GM19238 (cell line): ENCODE data around the gene CYLD.

Experiments
- DNase-seq: peaks from one replicate; pipeline ENCODE4 v3.0.0; 2011; ENCODE audit warnings: low spot score; ENCODE audit not compliant: insufficient read length

The CYLD gene

DNA sequence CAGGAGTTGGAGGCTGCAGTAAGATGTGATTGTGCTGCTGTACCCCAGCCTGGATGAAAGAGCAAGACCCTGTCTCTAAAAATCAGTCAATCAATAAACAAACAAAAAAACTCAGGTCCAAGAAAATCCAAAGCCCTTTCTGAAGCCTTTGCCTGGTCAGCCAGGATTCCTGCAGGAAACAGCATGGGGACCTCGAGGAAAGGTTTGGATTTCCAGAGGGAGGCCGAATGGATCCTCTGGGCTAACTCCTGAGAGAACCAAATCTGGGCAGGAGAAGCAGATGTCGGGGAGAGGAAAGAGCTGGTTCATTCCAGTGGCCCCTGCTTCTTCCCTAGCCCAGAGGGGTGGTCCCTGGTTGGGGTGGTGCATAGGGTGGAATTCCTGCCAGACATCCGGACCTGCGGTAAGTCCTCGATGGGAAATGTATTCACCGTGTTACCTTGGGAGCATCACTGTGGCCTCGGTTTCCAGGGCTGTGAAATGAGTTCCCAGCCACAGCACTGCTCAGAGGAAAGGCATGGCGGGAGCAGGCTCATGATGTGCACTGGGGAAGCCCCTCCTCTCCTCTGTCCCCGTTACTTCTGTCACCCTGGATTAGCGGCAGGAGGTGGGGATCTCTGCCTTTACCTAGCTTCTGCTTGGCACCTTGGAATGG, 75.1 kb downstream of the CYLD start:
- no peak for DNase-seq

DNA sequence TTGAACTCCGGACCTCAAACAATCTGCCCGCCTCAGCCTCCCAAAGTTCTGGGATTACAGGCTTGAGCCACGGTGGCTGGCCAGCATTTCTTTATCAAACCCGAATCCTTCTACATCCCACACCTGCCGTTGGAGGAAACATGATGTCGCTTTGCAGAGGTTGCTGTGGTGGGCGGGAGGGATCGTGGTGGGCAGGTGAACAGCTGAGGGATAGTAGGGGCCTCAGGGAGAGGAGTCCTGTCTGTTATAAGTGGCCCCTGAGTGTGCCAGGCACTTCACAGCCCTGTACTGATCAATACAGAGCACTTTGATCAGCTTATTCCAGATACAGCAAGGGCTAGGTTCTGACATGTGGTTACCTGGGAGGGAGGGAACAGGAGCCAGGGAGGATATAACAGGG, 76.5 kb downstream of the CYLD start:
- DNase-seq, result no peak

DNA sequence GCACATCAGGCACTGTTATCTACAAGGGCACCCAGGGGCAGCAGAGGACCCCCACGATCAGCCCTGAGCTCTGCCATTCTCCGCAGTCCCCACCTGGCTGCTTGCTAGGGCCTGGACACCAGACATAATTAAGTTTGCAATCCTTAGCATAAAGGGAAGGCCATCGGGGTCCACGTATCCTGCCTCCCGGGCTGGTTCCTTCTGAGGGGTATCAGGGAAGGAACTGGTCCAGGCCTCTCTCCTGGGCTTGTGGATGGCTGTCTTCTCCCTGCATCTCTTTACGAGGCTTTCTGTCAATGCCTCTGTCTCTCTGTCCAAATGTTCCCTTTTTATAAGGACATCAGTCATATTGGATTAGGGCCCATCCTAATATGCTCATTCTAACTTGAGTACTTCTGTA, 77.8 kb downstream of the CYLD start:
- no peak for DNase-seq

DNA sequence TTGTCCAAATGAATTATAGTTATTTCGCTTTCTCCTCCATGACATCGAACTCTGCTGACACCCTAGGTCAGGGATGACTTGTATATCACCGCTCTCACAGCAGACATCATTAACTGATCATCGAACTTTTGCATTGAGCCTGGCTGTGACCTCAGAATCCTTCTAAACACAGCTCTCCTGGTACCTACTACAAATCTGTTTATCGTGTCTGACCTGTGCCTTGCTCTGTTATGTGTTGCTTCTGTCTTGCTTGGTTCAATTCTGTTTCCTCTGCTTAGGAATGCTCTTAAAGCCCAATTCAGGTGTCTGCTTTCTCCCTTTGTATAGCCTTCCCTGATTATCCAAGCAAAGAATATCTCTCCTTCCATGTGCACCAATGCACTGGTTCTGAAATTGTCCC, 78.3 kb downstream of the CYLD start:
- no peak for DNase-seq

DNA sequence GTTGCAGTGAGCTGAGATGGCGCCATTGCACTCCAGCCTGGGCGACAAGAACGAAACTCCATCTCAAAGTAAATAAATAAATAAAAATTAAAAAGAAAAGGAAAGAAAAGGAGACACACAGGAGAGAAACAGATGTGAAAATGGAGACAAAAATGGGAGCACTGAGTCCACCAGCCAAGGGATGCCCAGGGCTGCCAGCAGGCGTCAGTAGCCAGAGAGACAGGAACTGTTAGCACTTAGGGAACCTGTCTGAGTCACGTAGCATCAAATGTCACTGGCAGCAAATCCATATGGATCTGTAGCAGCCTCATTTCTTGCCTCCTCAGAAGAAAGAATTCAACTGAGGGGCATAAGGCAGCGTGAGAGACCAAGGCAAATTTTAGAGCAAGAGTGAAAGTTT, 79.7 kb downstream of the CYLD start:
- no peak for DNase-seq

DNA sequence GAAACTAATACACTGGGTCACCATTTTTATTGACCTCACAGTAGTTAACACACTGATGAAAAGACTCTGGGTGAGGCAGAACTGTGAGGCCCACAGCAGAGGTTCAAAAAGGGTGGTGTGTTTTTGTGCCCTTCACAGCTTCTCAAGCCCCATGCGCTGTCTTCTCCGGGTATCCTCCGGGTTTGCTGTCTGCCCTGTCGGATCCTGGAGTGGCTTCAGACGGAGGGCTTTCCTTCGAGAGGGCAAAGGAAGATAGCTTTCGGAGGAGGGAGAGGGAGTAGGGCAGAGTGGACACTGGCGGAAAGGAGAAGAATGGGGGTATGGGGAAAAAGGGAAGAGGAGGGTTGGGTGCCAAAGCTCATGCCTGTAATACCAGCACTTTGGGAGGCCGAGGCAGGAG, 80.8 kb downstream of the CYLD start:
- no peak for DNase-seq

DNA sequence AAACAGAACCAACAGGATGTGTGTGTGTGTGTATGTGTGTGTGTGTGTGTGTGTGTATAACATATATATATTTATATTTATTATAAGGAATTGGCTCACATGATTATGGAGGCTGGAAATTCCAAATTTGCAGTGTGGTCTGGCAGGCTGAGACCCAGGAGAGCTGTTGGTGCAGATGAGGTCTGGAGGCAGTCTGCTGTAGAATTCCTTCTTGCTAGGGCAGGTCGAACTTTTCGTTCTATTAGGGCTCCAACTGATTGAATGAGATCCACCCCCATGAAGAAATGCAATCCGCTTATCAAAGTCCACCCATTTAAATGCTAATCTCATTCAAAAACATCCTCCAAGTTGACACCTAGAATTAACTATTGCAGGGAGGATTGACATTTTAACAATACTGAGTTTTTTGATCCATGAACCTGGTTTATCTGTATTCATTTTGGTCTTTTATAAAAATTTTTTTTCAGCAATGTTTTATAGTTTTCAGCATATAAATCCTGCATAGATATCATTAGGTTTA, 85.0 kb downstream of the CYLD start:
- DNase-seq, result no peak

DNA sequence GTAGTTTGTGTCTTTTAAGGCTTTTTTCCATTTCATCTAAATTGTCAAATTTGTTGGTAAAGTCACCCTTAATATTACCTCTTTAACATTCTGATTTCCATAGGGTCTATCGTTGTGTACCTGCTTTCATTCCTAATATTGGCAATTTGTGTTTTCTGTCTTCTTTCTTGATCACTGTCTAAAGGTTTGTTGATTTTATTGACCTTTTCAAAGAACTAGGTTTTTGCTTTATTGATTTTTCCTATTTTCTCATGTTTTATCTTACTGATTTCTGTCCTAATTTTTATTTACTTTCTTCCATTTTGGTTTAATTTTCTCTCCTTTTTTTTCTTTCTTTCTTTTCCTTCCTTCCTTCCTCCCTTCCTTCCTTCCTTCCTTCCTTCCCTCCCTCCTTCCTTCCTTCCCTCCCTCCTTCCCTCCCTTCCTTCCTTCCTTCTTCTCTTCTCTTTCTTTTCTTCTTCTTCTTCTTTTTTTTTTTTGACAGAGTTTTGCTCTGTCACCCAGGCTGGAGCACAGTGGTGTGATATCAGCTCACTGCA, 86.3 kb downstream of the CYLD start:
- DNase-seq, result no peak

DNA sequence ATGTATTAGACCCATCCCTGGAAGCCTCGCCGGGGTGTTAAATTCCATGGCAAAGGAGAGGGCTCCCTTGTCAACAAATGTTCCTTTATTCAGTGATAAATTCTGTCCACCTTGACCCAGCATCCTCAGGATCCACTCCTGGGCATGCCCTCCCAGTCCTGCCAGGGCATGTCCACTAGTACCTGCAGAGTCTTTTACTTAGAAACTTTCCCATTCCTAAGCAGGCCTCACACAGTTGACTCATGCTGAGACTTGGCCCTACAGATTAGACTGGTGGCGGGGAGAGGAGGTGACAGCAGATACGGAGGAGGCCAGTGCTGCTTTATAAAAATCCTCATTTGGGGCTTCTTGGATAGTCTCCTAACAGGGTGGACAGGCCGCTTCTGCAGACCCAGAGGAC, 88.8 kb downstream of the CYLD start:
- no peak for DNase-seq

DNA sequence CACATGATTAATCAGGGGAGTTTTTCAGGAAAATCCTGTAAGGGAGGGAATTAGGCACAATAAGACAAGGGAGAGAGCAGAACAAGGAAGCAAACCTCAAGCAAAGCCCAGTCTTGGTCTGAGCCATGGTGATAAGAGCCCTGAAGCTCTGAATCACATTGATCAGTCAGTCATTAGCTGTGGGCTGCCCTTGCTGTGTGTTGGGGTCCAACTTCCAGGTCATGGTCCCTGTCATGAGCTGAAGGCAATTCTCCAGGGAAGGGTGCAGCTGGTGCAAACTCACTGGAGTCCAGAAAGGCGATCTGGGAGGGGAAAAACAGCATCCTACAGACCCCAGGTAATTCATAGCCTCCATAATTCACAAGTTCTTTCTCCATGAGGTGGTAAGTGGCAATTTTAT, 89.9 kb downstream of the CYLD start:
- DNase-seq, result no peak

DNA sequence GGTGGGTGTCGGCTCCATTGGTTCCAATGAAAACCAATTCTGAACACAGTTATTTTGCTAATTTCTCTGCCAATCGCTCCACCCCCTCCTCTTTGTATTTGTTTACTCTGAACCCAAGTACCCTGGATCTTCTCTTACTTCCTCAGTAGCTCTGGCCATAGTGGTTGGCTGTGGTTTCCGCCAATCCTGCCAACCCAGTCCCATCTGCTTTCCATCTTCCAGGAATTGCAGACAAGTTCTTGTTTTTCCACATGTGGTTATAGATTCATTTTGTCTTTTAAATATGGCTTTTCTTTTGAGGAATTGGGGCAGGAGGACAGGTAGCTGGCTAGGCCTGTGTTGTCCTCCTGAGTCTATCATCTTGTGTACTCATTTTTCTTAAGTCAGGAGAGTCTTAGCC, 92.0 kb downstream of the CYLD start:
- no peak for DNase-seq

DNA sequence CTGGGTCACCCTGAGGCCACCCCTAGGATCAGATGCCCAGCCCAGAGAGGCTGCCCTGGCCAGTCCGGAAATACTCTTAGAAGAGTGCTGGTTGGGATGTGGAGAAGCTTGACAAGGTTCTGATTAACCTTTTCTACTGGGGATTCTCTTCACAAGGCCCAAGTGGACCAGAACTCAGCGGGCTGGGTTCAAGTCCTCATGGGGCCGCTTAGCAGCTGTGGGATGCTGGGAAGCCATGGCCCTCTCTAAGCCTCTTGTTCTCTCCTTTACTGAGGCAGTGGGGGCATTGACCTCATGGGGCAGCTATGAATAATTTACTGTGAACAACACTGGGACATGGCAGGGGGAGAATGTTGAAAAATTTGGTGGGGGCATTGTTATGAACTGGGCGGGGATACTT, 92.8 kb downstream of the CYLD start:
- DNase-seq, result no peak

DNA sequence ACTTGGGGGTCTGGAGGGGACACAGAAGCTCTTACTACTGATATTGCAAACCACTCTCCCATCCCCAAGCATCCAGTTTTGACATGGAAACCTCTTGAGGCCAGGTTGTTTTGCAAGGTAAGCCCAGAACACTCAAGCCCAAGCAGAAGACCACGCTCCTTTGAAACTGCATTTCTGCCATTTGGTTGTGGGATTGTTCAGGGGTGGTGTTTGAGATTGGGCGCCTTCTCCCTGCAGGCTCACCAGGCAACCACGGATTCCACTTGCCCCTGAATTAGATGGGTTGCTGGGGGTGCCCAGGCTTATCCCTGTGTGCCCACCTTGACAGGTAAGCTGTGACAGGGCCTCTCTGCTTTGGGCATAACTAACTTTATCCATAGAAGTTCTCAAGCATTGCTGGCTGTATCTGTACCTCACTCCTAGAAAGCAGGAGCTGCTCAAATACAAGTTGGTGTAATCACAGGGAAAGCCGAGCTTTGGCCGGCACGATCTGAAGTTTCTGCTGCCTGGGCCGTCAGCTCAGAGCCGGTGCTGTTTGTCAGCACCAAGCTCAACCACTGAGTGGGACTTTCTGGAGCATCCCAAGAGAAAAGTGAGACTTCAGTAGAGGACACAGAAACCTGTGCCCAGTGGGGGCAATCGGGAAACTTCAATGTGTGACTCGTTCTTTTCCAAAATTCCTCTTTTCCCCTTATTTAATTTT, 93.6 kb downstream of the CYLD start:
- no peak for DNase-seq

DNA sequence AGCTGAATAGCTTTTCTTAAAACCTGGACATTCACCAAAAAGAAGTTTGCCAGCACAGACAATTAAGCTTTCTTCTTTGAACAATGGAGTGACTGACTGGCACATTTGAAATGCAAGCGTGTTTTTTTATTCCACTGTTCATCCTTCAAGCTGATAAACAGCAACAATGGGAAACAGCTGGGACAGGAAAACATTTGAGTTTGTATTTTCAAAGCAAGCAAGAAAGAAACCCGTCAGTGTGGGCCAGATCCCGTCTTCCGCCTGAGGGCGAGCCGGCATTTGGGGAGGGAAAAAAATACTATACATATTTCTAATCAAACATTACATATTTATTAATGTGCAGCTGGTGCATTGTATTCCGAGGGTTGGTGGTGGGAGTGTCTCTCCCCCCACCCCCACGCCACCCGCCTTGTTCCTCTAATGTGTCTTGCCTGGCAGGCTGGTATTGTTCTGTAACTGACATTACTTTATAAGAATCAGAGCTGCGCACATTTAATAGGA, 94.3 kb downstream of the CYLD start:
- DNase-seq, result no peak

DNA sequence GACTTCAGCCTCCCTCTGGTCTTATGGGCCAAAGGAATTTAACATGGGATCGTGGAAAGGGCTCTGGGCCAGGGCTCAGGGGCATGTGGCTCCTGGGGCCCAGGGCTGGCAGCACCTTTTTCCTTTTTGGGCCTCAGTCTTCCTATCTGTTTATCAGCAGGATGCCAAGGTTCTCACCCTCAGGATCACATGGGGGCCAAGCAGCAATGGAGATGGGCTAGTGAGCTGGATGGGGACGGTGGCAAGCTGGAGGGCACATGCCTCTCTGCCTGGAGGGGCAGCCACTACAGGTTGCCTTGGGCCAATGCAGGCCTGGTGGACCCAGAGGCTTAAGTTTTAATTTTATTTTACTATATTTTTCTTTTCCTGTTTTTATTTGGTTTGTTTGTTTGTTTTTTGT, 95.4 kb downstream of the CYLD start:
- DNase-seq, result no peak

DNA sequence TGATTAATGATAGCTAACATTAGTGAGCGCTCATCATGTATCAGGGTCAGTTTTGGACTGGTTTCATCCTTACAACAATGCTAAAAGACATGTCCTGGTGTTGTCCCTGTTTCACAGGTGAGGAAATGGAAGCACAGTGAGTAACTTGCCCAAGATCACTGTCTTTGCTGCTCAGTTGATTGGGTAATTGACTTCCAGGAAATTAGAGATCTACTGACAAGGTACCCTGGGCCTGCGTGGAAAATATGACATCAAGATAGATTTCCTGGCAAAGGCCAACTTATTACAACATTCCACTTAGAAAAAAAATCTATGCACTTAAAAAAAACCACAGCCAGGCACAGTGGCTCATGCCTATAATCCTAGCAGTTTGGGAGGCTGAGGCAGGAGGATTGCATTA, 96.3 kb downstream of the CYLD start:
- no peak for DNase-seq

DNA sequence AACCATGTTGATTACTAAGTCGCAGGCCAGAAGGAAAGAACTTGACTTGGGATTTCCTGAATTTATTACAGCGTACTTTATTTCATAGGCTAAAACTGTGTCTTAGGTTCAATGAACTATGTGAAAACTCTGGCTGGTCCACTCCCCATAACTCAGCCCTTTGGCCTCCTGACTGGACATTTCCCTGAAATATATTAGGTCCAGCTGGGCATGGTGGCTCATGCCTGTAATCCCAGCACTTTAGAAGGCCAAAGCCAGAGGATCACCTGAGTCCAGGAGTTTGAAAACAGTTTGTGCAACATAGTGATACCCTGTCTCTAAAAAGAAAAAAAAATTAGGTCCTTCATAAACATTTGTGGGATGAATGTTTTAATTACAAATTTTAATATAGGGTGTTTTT, 97.0 kb downstream of the CYLD start:
- DNase-seq, result no peak

DNA sequence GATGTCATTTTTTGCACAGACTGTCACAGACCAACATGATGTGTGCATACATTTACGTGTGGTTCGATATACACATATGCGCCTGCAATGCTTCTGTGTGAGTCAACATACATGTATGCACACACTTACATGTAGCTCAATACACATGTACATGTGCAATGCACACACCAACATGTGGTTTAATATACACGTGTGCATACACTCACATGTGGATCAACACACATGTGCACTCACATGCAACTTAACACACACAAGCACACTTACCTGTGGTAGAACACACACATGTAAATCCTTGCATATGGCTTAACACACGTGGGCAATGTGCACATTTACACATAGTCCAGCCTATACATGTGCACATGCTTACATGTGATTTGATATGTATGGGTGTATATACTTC, 97.5 kb downstream of the CYLD start:
- DNase-seq, result no peak

DNA sequence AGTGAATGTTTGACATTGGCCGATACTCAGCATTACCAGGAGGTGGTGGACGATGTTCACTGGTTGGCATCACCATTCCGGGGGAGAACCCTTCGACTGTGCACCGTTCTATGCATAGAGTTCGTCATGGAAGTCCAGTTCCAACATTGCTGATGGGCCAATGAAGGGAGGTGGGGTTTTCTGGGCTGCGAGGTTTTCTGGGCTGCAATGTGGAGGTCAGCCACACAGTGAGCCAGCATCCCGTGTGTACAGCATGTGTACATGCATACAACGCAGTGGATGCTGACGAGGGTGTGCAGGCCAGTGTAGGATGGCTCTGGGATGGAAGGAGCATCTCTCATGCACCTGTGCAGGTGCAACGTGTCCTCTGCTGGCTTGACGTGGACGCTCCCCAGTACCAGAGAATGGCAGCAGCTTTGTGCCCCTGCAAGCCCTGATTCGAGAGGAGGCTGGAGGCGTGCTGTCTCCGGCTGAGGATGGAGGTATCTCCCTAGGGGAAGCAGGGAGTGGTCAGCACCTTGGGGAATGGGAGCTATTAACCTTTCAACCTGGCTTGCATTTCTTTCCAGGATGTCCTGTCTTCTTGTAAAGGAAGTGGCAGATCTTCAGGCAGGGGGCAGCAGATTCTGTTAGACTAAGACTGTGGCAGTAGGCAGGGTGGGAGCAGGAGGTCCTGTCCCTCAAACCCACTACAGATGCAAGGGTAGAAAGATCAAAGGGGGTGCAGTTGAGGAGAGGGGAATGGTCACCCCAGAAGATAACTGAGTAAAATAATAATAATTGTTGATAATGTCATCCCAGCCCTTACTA, 98.2 kb downstream of the CYLD start:
- no peak for DNase-seq

DNA sequence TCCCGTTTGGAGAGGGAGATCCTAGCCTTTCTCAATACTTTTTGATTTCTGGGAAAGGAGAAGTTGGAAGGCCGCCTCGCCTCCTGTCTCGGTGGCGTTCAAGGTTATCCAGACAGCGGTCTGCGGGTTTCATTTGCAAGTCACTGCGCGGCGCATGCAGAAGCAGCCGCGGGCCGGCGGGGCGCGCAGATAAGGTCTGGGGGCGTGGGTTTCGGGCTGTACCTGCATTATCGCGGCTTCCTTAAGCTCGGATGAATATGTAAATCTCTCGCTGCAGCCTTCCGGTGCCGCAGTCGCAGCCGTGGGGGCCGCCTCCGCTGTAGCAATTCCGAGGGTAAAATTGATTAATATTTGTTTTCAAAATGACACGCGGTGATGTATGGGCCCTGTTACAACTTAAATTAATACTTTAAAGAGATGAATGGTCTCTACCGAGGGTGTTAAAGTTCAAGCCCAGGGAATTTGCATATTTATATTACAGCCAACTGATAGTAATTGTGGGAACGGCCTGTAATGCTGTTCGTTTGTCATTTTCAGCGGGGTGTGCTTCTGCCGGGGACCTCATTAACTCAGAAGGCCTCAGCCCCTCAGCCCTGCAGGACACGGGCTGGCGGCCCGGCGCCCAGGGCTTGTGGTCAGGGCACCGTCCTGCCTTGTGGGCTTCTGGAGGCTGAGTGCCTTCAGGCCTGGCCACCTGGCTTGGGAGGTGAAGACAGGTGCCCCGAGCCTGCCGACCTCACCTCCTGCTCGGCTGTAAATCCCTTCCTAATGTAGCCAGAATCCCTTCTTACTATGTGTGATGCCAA, 99.4 kb downstream of the CYLD start:
- DNase-seq, result no peak

DNA sequence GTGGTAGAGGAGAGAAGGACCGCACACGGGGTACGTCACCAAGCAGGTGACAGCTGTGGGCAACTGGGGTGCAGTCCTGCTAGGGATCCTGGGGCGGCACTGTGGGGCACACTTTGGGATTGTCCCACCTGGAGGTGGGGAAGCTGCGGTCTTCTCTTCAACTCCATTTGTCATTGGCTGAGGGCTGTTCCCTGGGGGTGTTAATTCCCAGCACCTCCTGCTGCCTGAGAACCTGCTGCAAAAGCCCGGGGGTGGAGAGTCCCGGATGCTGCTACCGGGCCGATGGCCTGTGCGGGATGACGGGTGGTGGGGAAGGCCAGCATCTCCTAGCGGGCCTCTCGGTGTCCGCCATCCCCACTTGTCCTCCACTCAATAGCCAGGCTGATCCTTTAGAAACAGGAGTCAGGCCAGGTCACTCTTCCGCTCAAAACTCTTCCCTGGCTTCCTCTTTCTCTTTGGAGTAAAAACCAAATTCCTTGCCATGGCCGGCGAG, 100.2 kb downstream of the CYLD start:
- DNase-seq, result no peak
